B cell (primary cell): ENCODE results near the gene BCL2L13.

ENCODE experiments used
- CTCF ChIP-seq: fragments of 200-600 bp; IDR thresholded peaks from one replicate; pipeline ENCODE4 v1.8.0; 2022; ENCODE audit warnings: antibody characterized with exemption, mild to moderate bottlenecking
- EZH2 ChIP-seq: IDR thresholded peaks from 2 replicates; pipeline ENCODE4 v1.6.1; 2012; ENCODE audit warnings: borderline replicate concordance, low read depth, mild to moderate bottlenecking, moderate library complexity, low read length; ENCODE audit not compliant: insufficient read depth, poor library complexity, severe bottlenecking

GRCh38 chr22:17613280-17613679 is 25.3 kb upstream of the BCL2L13 start:
- TF ChIP-seq CTCF (no peak), EZH2 (no peak)
